GM13977 (cell line): ENCODE results near the gene AEN.

Experiments used
- DNase-seq: peaks from one replicate; pipeline ENCODE4 v3.0.0; 2012; ENCODE audit warnings: low spot score
- CTCF ChIP-seq: IDR thresholded peaks from 2 replicates; pipeline ENCODE4 v1.5.1; 2012; ENCODE audit warnings: mild to moderate bottlenecking, control low read depth; ENCODE audit not compliant: insufficient read depth; ENCODE audit errors: extremely low read depth, missing control alignments
- in situ Hi-C: fragments of 300-500 bp; cut with MboI; formaldehyde crosslinking; loops from one replicate; pipeline ENCODE4 v1.12.0; 2022; ENCODE audit warnings: low sequenced_read_pairs, low pct_unique_long_range_greater_than_20kb, mixed read lengths, inconsistent platforms; ENCODE audit not compliant: unreplicated experiment

Gene AEN

GRCh38 chr15:88653200-88654064 lies 32.3 kb downstream of the AEN start:
- no peak for DNase-seq
- in situ Hi-C loops: no loop called here
- no peak for TF ChIP-seq CTCF

- TF ChIP-seq CTCF: no peak
- in situ Hi-C loops: no loop called here
- DNase-seq: no peak
Measured at GRCh38 chr15:88654430-88655102, 33.4 kb downstream of the AEN start.

DNA sequence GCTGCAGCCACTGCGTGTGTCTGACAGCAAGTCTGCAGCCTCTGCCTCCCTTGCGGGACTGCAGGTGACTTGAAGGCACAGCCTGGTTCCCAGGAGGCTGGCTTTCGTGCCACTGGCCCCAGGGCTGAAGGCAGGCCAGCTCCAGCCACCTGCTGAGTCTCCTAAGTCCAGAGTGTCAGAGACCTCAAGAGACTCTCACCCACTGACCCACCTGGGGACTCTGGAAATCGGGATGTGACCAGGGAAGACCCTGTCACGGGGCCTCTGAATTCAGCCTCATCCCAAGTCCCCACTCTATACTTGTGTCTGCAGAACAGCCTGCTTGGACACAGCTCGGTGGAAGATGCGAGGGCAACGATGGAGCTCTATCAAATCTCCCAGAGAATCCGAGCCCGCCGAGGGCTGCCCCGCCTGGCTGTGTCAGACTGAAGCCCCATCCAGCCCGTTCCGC lies 34.0 kb downstream of the AEN start:
- no peak for DNase-seq
- in situ Hi-C loops: no loop called here
- no peak for TF ChIP-seq CTCF

DNA sequence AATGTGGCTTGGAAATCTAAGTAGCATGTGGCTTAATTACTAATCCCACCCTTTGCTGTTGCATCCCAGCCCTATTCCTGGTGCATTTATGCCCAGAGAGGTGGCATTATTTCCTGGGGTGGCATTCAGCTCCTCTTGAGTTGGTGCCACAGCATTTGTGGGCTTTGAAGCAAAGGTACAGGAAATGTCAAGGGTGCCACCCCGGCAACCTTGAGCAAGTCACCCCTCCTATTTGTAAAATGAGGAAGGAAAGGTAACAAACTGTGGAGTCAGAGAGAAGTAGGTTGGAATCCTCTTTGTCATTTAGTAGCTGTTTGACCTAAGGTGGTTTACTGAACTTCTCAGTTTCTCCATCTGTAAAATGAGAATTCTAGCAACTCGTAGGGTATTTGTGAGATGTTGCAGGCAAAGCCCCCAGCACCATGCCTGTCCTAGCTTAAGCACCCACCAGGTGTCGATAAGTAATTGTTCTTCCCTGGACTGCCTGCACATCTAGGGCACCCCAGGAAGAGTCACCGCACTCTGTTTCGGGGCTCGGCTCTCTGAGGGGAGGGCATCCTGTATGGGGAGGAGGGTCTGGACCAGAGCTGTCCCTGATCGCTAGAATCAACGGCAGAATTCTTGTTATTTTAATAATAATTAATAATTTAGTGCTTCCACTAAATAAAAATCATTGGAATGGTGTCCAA lies 34.8 kb downstream of the AEN start:
- no peak for TF ChIP-seq CTCF
- DNase-seq: no peak
- in situ Hi-C loops: no loop called here

DNA sequence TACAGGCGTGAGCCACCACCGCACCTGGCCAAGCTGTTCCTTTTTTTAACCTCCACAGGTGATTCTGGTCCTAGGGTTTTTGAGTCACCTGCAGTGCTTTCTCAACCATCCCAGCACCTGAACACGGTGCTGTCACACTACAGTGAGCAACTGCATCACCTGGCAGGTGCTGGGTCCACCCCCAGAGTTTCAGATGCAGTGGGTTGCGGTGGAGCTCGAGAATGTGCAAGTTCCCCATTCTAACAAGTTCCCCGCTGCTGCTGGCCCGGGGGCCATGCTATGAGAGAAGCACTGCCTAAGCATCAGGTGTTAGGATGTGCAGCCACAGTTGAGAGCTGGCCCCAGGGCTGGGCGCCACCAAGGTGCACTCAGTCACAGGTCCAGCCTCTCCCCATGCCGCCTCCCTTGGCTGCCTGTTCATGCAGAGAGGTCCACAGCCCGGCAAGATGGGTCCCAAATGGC lies 35.7 kb downstream of the AEN start:
- in situ Hi-C loops: no loop called here
- TF ChIP-seq CTCF: no peak
- peak; percentile 79 for DNase-seq

GRCh38 chr15:88657326-88658069 lies 36.4 kb downstream of the AEN start:
- peak; percentile 54 for DNase-seq
- in situ Hi-C loops: no loop called here
- TF ChIP-seq CTCF: peak; percentile 56
